HG02588 (cell line): Measurements from ENCODE around the gene GRAMD2B.

Experiments used
- ATAC-seq: cut with Tn5 transposase; IDR thresholded peaks from one replicate; pipeline ENCODE4 v1.9.1; 2021; ENCODE audit warnings: mild to moderate bottlenecking, moderate library complexity; ENCODE audit not compliant: unreplicated experiment

Gene GRAMD2B

DNA sequence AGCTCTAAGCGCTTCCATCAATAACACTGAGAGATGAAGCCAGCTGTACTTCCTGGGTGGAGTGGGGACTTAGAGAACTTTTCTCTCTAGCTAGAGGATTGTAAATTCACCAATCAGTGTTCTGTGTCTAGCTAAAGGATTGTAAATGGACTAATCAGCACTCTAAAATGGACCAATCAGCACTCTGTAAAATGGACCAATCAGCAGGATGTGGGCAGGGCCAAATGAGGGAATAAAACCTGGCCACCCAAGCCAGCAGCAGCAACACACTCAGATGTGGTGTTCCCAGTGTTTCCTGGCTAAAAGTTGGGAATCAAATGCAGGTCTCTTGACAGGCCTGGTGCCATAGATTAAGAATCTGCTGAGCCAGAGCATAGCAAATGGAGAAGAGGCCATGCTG is 111.3 kb downstream of the GRAMD2B start:
- ATAC-seq: no peak

DNA sequence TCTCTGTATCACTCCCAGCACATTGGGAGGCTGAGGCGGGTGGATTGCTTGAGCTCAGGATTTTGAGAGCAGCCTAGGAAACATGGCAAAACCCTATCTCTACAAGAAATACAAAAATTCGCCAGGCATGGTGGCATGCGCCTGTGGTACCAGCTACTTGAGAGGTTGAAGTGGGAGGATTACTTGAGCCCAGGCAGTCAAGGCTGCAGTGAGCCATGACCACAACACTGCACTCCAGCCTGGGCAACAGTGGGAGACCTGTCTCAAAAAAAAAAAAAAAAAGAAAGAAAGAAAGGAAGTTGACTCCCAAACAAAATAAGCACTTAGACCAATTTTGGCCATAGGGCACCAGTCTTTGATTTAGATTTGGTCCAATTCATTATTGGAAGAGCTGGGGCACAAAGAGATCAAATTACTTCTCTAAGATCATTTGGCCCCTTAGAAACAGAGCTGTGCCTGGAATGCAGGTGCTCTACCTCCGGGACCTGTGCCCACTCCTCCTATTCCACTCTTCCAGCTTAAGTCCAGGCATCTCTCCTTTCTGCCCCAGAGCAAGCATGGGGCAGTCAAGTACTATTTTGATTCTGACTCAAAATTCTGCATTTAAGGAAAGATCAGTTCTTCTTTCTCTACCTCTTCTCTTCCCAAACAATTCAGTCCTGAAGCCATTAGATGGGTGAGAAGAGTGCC is 112.8 kb downstream of the GRAMD2B start:
- no peak for ATAC-seq

GRCh38 chr5:126536874-126537273 is 113.7 kb downstream of the GRAMD2B start:
- ATAC-seq: no peak

GRCh38 chr5:126538579-126538978 is 115.4 kb downstream of the GRAMD2B start:
- ATAC-seq: no peak

- no peak for ATAC-seq
Observed at GRCh38 chr5:126540631-126541030, 117.4 kb downstream of the GRAMD2B start.

GRCh38 chr5:126542441-126542840 is 119.2 kb downstream of the GRAMD2B start:
- ATAC-seq: no peak

- no peak for ATAC-seq
Observed at GRCh38 chr5:126543009-126543408, 119.8 kb downstream of the GRAMD2B start.

DNA sequence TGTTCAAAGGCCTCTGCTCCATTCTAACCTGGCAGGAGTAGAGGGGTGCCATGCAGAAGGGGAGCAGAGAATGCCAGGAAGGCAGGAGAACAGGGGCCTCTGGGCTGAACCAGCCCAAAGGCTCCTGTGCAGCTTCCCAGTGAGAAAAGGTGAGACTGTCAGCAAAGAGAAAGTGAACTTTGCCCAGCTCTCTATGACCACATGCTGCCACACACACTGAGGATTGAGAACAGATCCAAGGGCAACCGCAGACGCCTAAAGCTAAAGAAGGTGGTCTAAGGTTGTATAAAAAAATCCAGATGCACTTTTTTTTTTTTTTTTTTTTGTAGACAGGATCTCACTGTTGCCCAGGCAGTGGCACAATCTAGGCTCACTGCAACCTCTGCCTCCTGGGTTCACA is 120.5 kb downstream of the GRAMD2B start:
- ATAC-seq: no peak
